NCI-H460 (cell line): ENCODE data around the gene SYNGR4. TPM values are rescaled to one million over a fixed set of nuclear protein-coding genes. Genes with fewer than 3 reads are reported as not detected.

Experiments
- DNase-seq: peaks from one replicate; pipeline ENCODE4 v3.0.0-alpha.2; 2016; ENCODE audit warnings: low read depth; ENCODE audit errors: extremely low read depth
- total RNA-seq: library from RNA; depleted of rRNA; stranded (reverse); fragments of >200 nt; shearing (Covaris generic); gene quantifications from 2 replicates; pipeline ENCODE4 v1.2.3, GENCODE V29; 2014

SYNGR4 gene
- total RNA-seq, 1 experiment from 2014 or later: 0.17 TPM

DNA sequence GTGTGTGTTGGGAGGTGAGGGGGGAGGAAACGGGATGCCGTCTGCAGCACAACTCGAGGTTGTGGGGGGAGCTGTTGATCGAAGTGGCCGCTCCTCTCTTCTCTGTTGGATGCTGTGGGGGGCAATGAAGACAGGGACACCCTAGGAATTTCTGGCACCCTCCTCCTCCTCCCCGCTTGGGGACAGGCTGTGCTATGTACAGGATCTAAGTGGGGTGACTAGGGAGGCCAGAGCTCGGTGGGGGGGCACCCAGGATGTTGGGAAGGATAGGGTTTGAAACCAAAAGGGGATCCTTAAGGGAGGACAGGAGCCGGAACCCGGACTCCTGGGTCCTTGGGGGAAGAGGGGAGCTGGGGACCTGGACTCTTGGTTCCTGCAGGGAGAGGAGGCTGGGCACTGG, 31.3 kb downstream of the SYNGR4 start:
- DNase-seq: no peak

DNA sequence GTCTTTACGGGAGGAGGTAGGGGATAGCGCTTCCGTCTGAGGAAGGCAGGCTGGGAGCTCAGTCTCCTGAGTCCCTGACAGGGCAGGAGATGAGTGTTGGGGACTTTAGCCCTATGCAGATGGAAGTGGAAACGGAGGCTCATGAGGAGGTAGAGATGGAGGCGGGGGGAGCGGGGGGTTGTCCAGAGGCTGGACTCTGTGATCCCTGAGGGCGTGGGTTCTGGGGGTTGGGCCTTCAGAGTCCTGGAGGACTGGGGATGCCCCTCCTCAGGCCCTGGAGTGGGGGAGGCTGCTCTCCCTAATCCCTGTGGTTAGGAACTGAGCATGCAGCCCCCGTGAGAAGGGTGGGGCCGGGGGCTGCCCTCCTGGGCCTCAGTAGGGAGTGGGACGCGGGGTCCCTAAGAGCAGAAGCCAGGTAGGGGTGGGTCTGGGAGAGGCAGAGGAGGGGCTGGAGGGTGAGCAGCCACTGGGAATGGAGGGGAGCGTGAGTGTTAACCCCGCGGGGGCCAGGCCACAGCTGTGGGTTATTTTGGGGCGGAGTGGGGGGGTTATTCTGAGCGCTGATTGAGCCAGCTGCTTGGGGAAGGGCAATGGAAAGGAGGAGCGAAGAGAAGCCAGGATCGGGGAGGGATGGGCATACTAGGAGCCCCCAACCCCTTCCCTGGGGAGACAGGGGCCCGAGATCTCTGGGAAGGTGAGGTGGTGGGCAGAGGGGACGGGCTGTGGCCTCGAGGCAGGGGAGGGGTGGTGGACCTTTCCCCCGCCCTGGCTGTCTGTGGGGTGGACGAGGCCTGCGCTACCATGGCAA, 32.1 kb downstream of the SYNGR4 start:
- no peak for DNase-seq

DNA sequence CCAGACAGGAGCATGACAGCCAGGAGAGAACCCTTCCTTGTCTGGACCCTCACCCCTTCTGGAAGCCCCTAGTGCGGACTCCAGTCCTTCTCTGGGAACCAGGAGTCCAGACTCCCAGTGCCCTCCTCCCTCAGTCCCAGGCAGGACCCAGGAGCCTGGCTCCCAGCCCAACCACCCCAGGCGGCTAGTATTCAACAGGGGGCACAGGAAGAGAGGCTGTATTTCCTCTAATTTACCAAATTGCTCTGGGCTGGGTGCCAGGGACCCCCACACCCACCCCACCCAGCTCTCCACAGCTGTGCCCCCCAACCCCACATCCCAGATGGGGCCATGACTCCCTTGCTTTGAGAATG, 32.6 kb downstream of the SYNGR4 start:
- no peak for DNase-seq

DNA sequence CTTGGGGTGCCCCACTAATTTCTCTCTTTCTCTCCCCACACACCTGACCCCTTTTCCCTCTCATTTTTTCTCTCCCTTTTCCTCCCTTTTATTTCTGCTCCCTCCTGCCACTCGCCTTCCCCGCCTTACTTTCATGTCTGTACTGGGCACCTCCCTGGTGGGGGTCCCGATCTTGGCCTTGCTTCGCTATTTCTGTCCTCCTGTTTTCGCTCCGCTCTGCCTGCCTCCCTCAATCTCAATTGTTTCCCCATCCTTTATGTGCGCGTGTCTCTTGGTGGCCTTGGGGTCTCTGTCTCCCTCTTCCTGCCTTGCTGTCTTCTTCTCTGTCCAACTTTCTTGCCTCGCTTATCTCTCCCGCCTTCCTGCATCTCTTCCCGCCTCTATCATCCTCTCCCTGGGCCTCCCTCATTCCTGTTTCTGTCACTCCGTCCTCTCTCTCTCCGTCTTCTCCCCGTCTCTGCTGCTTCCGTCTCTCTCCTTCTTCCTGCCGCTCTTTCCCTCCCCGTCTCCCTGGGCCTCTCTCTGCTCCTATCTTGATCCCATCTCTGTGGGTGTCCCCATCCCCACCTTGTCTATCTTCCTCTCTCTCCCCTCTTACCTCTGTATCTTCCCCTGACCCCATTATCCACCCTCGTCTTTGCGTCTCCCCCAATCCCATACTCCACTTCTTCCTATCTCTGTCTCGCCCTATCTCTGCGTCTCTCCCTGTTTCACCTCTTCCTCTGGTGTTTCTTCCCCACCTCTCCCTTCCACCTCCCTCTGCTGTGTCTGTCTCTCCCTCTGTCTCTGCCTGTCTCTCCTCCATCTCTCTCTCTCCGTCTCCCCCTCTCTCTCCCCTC, 33.3 kb downstream of the SYNGR4 start:
- no peak for DNase-seq

DNA sequence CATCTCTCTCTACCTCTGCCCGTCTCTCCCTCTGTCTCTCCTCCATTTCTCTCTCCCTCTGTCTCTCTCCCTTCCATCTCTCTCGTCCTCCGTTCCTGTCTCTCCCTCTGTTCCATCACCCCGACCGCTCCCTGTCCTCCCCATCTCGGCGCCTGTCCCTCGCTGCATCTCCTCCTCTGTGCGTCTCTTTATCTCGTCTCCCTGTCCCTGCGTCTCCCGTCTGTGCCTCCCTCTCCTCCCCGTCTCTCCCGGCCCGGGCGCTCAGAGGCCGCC, 33.9 kb downstream of the SYNGR4 start:
- no peak for DNase-seq

DNA sequence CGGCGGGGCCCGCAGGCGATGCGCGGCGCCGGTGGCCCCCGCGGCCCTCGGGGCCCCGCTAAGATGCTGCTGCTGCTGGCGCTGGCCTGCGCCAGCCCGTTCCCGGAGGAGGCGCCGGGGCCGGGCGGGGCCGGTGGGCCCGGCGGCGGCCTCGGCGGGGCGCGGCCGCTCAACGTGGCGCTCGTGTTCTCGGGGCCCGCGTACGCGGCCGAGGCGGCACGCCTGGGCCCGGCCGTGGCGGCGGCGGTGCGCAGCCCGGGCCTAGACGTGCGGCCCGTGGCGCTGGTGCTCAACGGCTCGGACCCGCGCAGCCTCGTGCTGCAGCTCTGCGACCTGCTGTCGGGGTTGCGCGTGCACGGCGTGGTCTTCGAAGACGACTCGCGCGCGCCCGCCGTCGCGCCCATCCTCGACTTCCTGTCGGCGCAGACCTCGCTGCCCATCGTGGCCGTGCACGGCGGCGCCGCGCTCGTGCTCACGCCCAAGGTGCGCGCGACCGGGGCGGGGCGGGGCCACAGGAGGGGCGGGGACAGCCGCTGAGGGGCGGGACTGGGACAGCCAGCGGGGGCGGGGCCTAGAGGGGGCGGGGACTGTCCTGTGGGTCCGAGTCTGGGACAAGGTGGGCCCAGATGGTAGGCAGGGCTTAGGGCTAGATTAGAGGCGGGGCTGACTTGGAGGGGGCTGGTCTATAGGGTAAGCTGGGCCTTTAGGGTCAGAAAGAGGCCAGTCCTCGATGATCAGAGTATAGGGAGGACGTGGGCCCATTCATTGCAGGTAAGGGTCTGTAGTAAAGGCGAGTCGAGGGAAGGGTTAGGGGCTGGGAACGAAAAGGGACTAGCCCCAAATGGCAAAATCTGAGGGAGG, 34.4 kb downstream of the SYNGR4 start:
- peak; percentile 78 for DNase-seq

DNA sequence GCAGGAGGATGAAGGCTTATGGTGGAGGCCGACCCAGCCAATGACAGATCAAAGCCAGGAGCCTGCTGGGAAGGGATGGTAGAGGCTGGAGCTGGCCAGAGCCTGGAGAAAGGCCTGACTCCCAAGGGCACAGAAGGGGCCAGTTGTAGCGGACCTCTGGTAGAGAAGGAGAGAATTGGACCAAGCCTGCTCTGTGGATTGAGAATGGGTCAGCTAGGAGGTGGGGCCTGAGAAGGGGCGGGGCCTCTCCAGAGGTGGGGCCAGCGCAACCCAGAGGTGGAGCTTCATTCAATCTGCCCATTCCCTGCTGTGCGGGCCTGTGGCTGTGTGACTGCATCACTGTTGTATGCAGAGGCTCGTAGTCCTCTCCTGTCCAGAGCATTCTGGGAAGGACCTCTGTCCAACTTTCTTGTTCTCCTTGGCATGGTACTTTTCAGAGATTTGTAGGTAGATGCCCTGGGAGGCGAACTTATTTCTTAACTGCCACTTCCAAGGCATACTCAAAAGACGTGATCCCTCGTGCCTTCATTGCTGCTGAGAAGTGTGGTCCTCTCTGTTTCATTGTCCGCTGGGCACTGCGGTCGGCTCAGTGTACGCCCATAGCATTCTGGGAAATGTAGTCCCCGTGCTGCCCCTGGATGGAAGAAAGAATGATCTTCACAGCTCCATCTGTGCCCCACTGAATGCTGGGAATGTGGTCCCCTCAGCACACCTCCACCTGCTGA, 36.0 kb downstream of the SYNGR4 start:
- peak; percentile 40 for DNase-seq

DNA sequence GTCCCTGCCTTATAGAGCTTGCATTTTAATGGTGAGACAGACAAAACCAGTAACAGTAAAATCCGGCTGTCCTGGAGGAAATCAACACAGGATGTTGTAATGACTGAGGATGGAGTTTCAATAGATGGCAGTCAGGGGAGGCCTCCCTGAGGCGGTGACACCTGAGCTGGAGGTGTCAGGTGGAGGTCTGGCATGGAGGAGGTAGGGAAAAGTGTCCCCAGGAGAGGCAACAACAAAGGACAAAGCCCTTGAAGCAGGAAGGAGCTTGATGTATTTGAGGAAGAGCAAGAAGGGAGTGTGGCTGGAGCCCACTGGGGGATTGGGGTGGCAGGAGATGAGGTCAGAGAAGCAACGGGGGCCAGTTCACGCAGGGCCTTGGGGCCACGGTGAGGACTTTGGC, 37.1 kb downstream of the SYNGR4 start:
- DNase-seq: no peak

DNA sequence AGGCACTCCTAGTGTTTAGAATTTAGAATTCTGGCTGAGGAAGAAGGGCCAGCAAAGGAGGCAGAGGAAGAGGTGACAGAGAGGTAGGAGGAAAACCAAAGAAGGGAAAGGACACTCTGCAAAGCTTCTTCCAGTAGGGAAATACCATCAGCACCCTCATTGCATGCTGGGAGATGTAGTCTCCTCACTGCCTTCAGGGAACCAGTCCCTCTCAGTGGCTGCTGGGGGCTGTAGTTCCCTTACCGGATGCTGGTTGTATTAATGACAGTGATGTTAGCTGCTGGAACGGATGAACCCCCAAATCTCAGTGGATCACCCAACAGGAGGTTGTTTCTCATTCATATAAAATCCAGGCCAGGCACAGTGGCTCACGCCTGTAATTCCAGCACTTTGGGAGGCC, 39.4 kb downstream of the SYNGR4 start:
- no peak for DNase-seq

DNA sequence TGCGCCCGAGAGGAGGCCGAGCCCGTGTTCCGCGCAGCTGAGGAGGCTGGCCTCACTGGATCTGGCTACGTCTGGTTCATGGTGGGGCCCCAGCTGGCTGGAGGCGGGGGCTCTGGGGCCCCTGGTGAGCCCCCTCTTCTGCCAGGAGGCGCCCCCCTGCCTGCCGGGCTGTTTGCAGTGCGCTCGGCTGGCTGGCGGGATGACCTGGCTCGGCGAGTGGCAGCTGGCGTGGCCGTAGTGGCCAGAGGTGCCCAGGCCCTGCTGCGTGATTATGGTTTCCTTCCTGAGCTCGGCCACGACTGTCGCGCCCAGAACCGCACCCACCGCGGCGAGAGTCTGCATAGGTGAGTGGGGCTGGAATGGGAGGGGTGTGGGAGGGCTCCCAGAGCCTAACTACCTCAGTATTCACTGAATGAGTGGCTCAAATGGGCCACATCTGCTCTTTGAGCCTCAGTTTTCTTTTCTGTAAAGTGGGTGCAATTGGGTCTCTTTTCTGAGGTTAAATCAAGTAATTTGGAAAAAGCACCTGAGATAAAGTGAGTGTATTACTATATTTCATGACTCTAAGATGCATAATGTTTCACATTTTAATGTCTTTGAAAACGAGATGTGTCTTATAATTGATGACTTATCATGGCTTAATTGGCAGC, 41.0 kb downstream of the SYNGR4 start:
- DNase-seq: no peak

DNA sequence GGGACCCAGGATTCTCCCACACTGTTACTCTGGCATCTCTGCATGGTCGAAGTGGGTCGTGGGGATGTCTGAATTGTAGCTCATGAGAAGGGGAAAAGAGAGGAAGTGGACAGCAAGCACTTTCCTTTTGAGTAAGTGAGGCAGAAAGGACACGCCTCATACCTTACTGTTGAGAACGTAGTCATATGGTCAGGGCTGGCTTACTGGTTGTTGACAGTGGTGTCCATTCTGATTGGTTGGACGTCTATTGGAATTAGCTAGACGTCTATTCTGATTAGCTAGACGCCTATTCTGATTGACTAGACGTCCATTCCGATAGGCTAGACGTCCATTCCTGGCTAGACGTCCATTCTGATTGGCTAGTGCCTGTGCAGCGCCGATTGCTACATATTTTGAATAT, 41.7 kb downstream of the SYNGR4 start:
- DNase-seq: no peak

DNA sequence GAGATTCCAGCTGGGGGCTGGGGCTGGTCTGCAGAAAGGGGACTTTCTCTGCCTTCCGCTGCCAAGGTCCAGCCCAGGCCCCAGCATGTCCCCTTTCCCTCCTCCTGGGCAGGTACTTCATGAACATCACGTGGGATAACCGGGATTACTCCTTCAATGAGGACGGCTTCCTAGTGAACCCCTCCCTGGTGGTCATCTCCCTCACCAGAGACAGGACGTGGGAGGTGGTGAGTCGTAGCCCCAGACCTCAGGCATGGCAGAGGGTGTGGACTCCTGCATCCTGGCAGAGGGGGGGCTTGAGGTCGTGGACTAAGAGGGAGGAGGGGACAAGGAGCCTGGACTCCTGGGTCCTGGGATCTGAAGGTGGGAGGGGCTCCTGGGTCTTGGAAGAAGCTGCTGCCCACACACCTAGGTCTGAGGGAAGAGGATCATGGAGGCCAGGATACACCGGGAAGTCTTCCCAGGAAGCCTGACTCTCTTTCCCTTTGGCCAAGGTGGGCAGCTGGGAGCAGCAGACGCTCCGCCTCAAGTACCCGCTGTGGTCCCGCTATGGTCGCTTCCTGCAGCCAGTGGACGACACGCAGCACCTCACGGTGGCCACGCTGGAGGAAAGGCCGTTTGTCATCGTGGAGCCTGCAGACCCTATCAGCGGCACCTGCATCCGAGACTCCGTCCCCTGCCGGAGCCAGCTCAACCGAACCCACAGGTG, 49.9 kb downstream of the SYNGR4 start:
- DNase-seq: no peak

DNA sequence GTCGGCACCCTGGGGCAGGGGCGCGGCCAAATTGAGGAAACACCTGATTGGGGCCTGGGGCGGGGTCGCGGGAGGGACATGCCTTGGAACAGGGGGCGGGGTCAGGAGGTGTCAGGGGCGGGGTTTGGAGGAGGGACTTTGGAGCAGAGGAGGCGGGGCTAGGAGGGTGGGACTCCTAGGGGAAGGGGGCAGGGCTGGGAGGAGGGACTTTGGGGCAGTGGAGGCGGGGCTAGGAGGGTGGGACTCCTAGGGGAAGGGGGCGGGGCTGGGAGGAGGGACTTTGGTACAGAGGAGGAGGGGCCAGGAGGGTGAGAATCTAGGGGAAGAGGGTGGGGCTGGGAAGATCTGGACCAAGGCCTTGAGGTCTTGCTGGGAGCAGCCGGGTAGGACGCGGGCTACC, 51.2 kb downstream of the SYNGR4 start:
- DNase-seq: peak; percentile 50

DNA sequence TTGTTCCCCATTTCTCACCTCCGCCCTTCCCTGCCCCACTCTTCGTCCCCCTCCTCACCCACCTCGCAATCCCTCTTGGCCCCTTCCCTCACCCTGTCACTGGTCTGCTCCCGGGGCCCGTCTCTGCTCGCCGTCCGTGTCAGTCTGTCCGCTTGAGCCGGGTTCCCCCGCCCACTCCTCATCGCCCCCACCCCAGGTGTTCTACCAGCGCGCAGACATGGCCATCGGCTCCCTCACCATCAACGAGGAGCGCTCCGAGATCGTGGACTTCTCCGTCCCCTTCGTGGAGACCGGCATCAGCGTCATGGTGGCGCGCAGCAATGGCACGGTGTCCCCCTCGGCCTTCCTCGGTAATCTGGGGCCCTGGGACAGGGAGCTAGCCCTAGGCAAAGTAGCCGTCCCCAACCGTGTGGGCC, 51.6 kb downstream of the SYNGR4 start:
- no peak for DNase-seq

DNA sequence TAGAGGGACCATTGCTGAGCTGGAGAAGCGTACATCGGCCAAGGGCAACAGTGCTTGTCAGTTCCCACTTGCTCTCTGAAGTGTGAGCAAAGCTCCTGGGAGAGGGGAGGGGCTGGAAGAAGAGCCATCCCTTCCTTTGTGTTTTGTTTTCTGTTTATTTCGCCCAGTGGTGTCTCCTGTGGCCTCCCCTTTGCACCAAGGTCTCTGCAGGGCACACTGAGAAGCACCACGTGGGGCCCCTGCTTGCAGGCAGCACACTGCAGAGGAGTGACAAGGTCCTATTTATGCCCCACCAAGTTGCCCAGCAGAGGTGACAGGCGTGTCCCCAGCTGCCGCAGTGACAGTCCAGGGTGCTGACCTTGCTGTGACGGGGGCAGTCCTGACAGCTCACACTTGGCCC, 53.3 kb downstream of the SYNGR4 start:
- DNase-seq: no peak

DNA sequence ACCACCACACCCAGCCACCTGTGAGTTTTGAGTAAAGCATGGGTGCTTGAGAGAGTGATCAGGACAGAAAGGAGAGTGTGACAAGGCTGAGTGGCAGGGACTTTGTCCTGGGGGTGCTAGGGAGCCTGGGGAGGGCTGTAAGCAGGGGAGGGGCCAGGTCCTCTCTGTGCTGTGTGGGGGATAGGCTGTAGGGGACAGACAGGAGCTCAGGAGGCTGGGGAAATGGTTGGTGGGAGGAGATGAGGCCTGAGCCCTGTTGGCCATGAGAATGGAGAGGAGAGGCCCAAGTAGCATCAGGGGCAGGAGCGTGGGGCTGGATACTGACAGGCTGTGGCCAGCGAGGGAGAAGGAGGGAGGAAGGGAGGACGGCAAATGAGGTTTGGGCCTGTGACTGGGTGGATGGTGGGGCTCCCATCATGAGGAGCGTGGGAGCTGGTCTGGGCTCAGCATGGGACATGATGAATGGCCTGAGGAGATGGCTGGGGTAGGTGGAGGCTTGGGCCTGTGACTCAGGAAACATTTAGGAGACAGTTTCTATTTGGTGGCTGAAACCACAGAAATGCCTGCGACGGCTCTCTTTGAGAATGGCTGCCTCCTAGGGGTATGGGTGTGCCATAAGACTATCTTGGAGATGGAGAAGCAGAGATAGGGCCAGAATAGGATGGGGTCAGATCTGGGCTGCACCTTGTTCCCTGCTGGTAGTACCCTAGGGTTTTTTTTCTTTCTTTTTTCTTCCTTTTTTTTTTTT, 54.3 kb downstream of the SYNGR4 start:
- DNase-seq: no peak

DNA sequence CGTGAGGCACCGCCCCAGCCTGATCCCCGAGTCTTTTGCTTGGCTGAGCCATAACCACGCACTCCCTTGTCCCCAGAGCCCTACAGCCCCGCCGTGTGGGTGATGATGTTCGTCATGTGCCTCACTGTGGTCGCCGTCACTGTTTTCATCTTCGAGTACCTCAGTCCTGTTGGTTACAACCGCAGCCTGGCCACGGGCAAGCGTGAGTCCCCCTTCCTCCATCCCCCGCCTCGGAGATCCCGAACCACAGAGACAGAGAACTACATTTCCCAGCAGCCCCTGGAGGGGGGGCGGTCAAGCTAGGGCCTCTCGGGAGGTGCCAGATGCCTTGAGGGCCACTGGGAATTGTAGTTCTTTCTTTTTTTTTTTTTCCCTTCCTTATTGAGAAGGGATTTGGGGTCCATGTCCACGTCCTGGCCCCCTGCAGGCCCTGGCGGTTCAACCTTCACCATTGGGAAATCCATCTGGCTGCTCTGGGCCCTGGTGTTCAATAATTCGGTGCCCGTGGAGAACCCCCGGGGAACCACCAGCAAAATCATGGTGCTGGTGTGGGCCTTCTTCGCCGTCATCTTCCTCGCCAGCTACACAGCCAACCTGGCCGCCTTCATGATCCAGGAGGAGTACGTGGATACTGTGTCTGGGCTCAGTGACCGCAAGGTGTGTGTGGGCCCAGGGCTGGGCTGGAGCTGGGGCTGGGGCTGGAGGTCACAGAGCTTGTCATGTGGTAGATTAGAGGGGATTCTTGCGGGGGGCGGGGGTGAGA, 55.2 kb downstream of the SYNGR4 start:
- DNase-seq: no peak

DNA sequence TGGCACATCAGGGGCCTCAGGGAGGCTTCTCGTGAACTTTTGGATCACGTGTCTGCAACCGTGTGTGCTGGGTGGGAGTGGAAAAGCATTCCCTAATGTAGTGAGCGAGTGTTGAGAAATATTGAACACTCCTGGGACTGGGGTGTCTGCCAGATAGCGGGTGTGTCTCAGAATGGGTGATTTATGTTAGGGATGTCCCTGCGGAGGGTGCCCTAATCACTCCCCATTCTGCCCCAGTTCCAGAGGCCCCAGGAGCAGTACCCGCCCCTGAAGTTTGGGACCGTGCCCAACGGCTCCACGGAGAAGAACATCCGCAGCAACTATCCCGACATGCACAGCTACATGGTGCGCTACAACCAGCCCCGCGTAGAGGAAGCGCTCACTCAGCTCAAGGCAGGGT, 57.4 kb downstream of the SYNGR4 start:
- DNase-seq: no peak
